Duodenal mucosa (tissue), 2 donors: ENCODE results near the gene ADIPOQ.
"Not testable (repeated sequence)": the region's sequence is repeated elsewhere in the genome, so short reads cannot be mapped to it uniquely, and the experiment has no call there.

ENCODE experiments used
- H3K27ac ChIP-seq: one replicate; pipeline ENCODE4 v1.7.0; 2013; ENCODE audit warnings: low read depth, low read length
- H3K27me3 ChIP-seq, 2 donors: one replicate each; pipeline ENCODE4 v1.7.0; 2013; ENCODE audit warnings: low read length in 2 of 2, control low read depth in 1 of 2; ENCODE audit not compliant: insufficient read depth in 2 of 2, control insufficient read depth in 1 of 2
- H3K36me3 ChIP-seq, 2 donors: one replicate each; pipeline ENCODE4 v1.7.0; 2013; ENCODE audit warnings: low read length in 2 of 2, control low read depth in 1 of 2; ENCODE audit not compliant: insufficient read depth in 2 of 2, control insufficient read depth in 1 of 2
- H3K4me1 ChIP-seq, 2 donors: one replicate each; pipeline ENCODE4 v1.7.0; 2013; ENCODE audit warnings: low read length in 2 of 2, control low read depth in 1 of 2; ENCODE audit not compliant: insufficient read depth in 2 of 2, control insufficient read depth in 1 of 2
- H3K4me3 ChIP-seq, 2 donors: one replicate each; pipeline ENCODE4 v1.7.0; 2013; ENCODE audit warnings: low read length in 2 of 2, low read depth in 1 of 2
- H3K9ac ChIP-seq, 2 donors: one replicate each; pipeline ENCODE4 v1.7.0; 2013; ENCODE audit warnings: low read length in 2 of 2, low read depth in 1 of 2
- H3K9me3 ChIP-seq, 2 donors: one replicate each; pipeline ENCODE4 v1.7.0; 2013; ENCODE audit warnings: low read length in 2 of 2, control low read depth in 1 of 2; ENCODE audit not compliant: control insufficient read depth in 1 of 2

The ADIPOQ gene

GRCh38 chr3:186814100-186814499, 28.4 kb upstream of the ADIPOQ start:
- Histone ChIP-seq H3K36me3 (no peaks in the 10 kb centered on the region), H3K4me3 (no peak overlapping the region), H3K9ac (no peak overlapping the region), H3K4me1 (no peaks in the 10 kb centered on the region), H3K9me3 (no peaks in the 10 kb centered on the region), H3K27ac (no peak overlapping the region), H3K27me3 (peaks cover 0 to 5% of the 10 kb centered on the region in 2 donors)

DNA sequence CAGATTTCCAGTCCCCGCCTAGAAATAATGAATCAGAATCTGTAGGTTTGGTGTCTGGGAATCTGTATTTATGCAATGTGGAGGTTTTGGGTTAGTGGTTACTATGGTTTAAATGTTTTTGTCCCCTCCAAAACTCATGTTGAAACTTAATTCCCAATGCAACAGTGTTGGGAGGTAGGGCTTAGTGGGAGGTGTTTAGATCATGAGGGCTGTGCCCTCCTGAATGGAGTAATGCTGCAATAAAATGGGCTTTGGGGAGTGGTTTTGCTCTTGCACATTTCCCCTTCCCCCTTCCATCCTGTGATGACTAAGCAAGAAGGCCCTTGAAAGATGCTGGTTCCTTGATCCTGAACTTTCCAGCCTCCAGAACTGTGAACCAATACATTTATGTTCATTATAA, 27.1 kb upstream of the ADIPOQ start:
- Histone ChIP-seq H3K9me3 (no peaks in the 10 kb centered on the region), H3K4me1 (no peaks in the 10 kb centered on the region), H3K27ac (no peak overlapping the region), H3K4me3 (no peak overlapping the region), H3K36me3 (no peaks in the 10 kb centered on the region), H3K27me3 (peaks cover 0 to 5% of the 10 kb centered on the region in 2 donors), H3K9ac (no peak overlapping the region)

DNA sequence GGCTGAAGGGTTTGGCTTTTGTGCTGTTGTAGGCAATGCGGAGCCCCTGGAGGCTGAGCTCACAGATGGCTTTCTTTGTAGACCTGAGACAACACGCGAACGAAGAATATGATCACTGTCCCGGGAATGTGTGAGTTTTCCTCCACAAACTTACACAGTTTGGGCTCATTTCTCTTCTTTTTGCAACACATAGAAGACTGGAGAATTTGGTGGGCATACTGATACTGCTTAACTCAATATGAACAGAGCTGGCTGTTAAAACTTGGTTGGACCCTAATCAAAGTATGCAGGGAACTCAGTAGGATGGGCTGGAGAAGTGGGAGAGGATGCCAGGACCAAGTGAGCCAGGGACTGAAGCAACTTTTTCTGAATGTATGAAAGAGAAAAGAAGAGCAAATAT, 24.0 kb upstream of the ADIPOQ start:
- Histone ChIP-seq H3K27me3 (peaks cover 4 to 5% of the 10 kb centered on the region in 2 donors), H3K27ac (no peak overlapping the region), H3K9me3 (no peaks in the 10 kb centered on the region), H3K4me1 (no peaks in the 10 kb centered on the region), H3K36me3 (no peaks in the 10 kb centered on the region), H3K9ac (no peak overlapping the region), H3K4me3 (no peak overlapping the region)

GRCh38 chr3:186818956-186819355, 23.6 kb upstream of the ADIPOQ start:
- Histone ChIP-seq H3K4me3 (no peak overlapping the region), H3K27me3 (peaks cover 1 to 4% of the 10 kb centered on the region in 2 donors), H3K36me3 (no peaks in the 10 kb centered on the region), H3K9me3 (no peaks in the 10 kb centered on the region), H3K4me1 (no peaks in the 10 kb centered on the region), H3K9ac (no peak overlapping the region), H3K27ac (no peak overlapping the region)

- H3K4me1 ChIP-seq = peaks cover 9 to 14% of the 10 kb centered on the region in 2 donors
- H3K27ac ChIP-seq = no peak overlapping the region
- H3K9ac ChIP-seq = no peak overlapping the region
- H3K9me3 ChIP-seq = no peaks in the 10 kb centered on the region
- H3K27me3 ChIP-seq = peaks cover 25 to 29% of the 10 kb centered on the region in 2 donors
- H3K4me3 ChIP-seq = no peak overlapping the region
- H3K36me3 ChIP-seq = no peaks in the 10 kb centered on the region
These were observed 20.8 kb upstream of the ADIPOQ start for GRCh38 chr3:186821429-186822387.

DNA sequence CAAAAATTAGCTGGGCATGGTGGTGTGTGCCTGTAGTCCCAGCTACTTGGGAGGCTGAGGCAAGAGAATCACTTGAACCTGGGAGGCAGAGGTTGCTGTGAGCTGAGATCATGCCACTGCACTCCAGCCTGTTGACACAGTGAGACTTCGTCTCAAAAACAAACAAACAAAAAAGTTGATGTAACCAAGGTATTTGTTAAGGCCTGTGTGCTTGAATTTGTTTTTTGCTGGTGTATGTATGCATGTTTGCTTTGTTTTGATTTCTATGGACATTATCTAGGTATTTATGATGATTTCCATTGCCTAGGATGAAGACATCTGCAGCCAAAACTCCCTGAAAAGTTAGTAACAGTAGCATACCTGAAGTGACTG, 20.1 kb upstream of the ADIPOQ start:
- H3K27ac ChIP-seq = not testable (repeated sequence)

DNA sequence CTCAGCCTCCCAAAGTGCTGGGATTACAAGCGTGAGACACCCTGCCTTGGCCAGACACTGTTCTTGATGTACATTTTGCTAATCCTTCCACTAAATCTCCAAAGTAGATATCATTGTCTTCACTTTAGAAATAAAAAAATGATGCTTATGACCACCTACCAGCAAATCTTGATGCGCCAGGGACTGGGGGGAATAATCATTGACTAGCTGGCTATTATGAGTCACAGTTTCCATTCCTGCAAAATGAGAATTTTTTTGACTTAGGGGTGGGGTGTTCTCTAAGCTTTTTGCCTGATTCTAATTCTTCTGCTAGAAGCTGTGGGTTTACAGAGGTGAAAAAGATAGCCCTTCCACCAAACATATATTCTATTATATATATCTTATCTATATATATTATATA, 19.1 kb upstream of the ADIPOQ start:
- peaks cover 29% of the 10 kb centered on the region in 2 donors for H3K27me3 ChIP-seq
- no peak overlapping the region for H3K27ac ChIP-seq
- H3K36me3 ChIP-seq = no peaks in the 10 kb centered on the region
- no peak overlapping the region for H3K9ac ChIP-seq
- H3K4me3 ChIP-seq = no peak overlapping the region
- no peaks in the 10 kb centered on the region for H3K9me3 ChIP-seq
- H3K4me1 ChIP-seq = peaks cover 13 to 19% of the 10 kb centered on the region in 2 donors

More for the DNA sequence above, 20.1 kb upstream of the ADIPOQ start:
- not testable (repeated sequence) for H3K9me3 ChIP-seq, H3K36me3 ChIP-seq, H3K4me3 ChIP-seq, H3K9ac ChIP-seq
- Histone ChIP-seq H3K27me3 (peaks cover 25 to 29% of the 10 kb centered on the region in 2 donors), H3K4me1 (peaks cover 9 to 14% of the 10 kb centered on the region in 2 donors)

GRCh38 chr3:186824430-186825139, 17.9 kb upstream of the ADIPOQ start:
- H3K9ac ChIP-seq = no peak overlapping the region
- H3K9me3 ChIP-seq = no peaks in the 10 kb centered on the region
- H3K27me3 ChIP-seq = peaks cover 33 to 40% of the 10 kb centered on the region in 2 donors
- H3K4me3 ChIP-seq = no peak overlapping the region
- H3K27ac ChIP-seq = no peak overlapping the region
- H3K4me1 ChIP-seq = peaks cover 13 to 19% of the 10 kb centered on the region in 2 donors
- H3K36me3 ChIP-seq = no peaks in the 10 kb centered on the region

DNA sequence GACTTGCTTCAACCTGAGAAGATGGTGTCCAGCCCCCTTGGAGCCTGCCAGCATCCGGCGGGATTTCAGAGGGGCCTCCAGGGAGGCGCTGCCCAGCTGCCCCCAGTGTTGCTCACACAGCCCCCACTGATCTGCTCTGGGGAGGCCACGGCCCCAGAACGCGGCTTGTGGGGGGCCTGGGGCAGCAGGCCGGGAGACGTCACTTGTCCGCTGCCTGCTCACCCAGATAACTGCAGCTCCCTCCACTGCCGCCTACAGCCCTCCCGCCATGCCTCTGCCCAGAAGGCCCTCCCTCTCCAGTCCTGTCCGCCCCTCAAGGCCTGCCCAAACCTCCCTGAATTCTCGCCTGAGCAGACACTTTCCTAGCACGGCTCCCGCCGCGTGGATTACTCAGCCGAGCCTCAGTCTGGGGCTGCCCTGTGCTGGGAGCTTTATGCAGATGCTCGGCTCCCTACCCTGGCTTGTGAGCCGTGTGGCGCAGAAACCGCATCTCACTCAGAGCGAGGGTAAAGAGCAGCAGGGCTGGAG, 17.2 kb upstream of the ADIPOQ start:
- H3K9me3 ChIP-seq = no peaks in the 10 kb centered on the region
- H3K4me1 ChIP-seq = peaks cover 13 to 19% of the 10 kb centered on the region in 2 donors
- H3K36me3 ChIP-seq = no peaks in the 10 kb centered on the region
- H3K27ac ChIP-seq = no peak overlapping the region
- no peak overlapping the region for H3K9ac ChIP-seq
- H3K27me3 ChIP-seq = peaks cover 39 to 47% of the 10 kb centered on the region in 2 donors
- H3K4me3 ChIP-seq = no peak overlapping the region

GRCh38 chr3:186825872-186826409, 16.6 kb upstream of the ADIPOQ start:
- Histone ChIP-seq H3K4me1 (peaks cover 13 to 19% of the 10 kb centered on the region in 2 donors), H3K9me3 (no peaks in the 10 kb centered on the region), H3K27ac (no peak overlapping the region), H3K4me3 (no peak overlapping the region), H3K36me3 (no peaks in the 10 kb centered on the region), H3K9ac (no peak overlapping the region), H3K27me3 (peaks cover 43 to 53% of the 10 kb centered on the region in 2 donors)
